ENCODE data around the gene SLC15A5. TPM values are rescaled to one million over a fixed set of nuclear protein-coding genes. Genes with fewer than 3 reads are reported as not detected.

Gene SLC15A5
- total RNA-seq, 1 donor from 2014 or later = not detected

DNA sequence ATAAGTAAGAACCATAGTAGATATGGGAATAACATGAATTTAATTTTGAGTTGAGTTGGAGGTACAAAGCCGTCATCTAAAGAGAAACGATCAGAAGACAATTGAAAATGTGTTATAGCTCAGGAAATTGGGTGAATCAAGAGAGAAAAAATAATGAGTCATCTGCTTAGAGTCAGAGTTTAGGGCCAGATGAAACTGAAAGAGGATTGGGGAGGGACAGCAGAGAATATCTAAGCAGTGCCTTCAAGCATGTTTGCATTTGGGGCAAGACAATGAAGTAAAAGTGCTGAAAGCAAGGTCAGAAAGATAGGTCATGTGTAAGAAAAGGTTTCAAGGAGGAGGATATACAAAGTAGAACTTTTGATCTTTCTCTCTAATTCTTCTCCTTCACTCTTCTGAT lies 49.4 kb downstream of the SLC15A5 start:
- DNase-seq (ENCODE audit: low read depth) = peak; percentile 23
- Histone ChIP-seq H3K27me3 (ENCODE audit: control insufficient read depth, insufficient read depth, low read length) (no peaks in the 10 kb centered on the region), H3K36me3 (ENCODE audit: control insufficient read depth, insufficient read depth, low read length) (no peaks in the 10 kb centered on the region), H3K4me3 (ENCODE audit: low read depth, low read length) (no peak overlapping the region)
- TF ChIP-seq CTCF (IDR thresholded peaks at IDR 0.05; ENCODE audit: insufficient read depth, low read length, severe bottlenecking) = no peak
- FAIRE-seq = no peak

DNA sequence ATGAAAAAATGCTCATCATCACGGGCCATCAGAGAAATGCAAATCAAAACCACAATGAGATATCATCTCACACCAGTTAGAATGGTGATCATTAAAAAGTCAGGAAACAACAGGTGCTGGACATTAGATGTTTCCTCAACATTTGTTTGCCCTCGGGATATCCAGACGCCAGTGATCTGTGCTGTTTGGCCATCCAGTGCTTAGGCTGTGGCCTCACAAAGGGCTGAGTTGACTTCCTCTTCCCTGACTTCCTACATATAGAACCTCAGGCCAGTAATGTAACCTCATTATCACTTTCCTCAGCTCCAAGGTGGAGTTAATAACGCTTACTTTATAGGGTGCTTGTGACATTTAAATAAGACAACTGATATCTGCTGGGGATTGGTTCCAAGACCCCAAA lies 51.8 kb downstream of the SLC15A5 start:
- DNase-seq (ENCODE audit: low read depth) (no peak), FAIRE-seq (no peak)
- no peaks in the 10 kb centered on the region for H3K36me3 ChIP-seq (ENCODE audit: control insufficient read depth, insufficient read depth, low read length)
- no peak overlapping the region for H3K4me3 ChIP-seq (ENCODE audit: low read depth, low read length)
- TF ChIP-seq CTCF (IDR thresholded peaks at IDR 0.05; ENCODE audit: insufficient read depth, low read length, severe bottlenecking) = no peak
- no peaks in the 10 kb centered on the region for H3K27me3 ChIP-seq (ENCODE audit: control insufficient read depth, insufficient read depth, low read length)

GRCh38 chr12:16224196-16224595 lies 53.3 kb downstream of the SLC15A5 start:
- no peak for TF ChIP-seq CTCF (IDR thresholded peaks at IDR 0.05; ENCODE audit: insufficient read depth, low read length, severe bottlenecking)
- FAIRE-seq = no peak
- DNase-seq (ENCODE audit: low read depth) = no peak
- Histone ChIP-seq H3K27me3 (ENCODE audit: control insufficient read depth, insufficient read depth, low read length) (no peaks in the 10 kb centered on the region), H3K36me3 (ENCODE audit: control insufficient read depth, insufficient read depth, low read length) (no peaks in the 10 kb centered on the region), H3K4me3 (ENCODE audit: low read depth, low read length) (no peak overlapping the region)

GRCh38 chr12:16221776-16222175 lies 55.7 kb downstream of the SLC15A5 start:
- no peak overlapping the region for H3K4me3 ChIP-seq (ENCODE audit: low read depth, low read length)
- TF ChIP-seq CTCF (IDR thresholded peaks at IDR 0.05; ENCODE audit: insufficient read depth, low read length, severe bottlenecking) = no peak
- H3K36me3 ChIP-seq (ENCODE audit: control insufficient read depth, insufficient read depth, low read length) = no peaks in the 10 kb centered on the region
- no peak for DNase-seq (ENCODE audit: low read depth)
- no peaks in the 10 kb centered on the region for H3K27me3 ChIP-seq (ENCODE audit: control insufficient read depth, insufficient read depth, low read length)
- FAIRE-seq = no peak

DNA sequence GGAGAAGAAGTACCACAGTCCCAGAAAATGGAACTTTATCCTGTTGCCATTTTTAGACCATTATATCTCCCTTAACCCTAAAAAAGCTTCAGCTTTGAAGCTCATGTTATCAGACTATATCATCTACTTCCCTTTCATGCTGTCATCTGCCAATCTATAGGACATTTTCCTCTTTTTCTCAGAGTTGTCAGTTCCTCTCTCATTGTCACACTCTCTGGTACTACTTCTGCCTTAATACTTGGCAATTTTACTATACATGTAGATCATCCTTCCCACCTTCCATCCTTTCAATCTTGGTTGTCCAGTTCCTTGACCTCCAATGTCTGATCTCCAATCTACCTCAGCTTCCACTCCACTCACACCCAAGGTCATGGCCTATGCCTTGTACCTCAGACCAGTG lies 57.4 kb downstream of the SLC15A5 start:
- FAIRE-seq (no peak), DNase-seq (ENCODE audit: low read depth) (no peak)
- Histone ChIP-seq H3K27me3 (ENCODE audit: control insufficient read depth, insufficient read depth, low read length) (no peaks in the 10 kb centered on the region), H3K36me3 (ENCODE audit: control insufficient read depth, insufficient read depth, low read length) (no peaks in the 10 kb centered on the region), H3K4me3 (ENCODE audit: low read depth, low read length) (no peak overlapping the region)
- TF ChIP-seq CTCF (IDR thresholded peaks at IDR 0.05; ENCODE audit: insufficient read depth, low read length, severe bottlenecking) = no peak

DNA sequence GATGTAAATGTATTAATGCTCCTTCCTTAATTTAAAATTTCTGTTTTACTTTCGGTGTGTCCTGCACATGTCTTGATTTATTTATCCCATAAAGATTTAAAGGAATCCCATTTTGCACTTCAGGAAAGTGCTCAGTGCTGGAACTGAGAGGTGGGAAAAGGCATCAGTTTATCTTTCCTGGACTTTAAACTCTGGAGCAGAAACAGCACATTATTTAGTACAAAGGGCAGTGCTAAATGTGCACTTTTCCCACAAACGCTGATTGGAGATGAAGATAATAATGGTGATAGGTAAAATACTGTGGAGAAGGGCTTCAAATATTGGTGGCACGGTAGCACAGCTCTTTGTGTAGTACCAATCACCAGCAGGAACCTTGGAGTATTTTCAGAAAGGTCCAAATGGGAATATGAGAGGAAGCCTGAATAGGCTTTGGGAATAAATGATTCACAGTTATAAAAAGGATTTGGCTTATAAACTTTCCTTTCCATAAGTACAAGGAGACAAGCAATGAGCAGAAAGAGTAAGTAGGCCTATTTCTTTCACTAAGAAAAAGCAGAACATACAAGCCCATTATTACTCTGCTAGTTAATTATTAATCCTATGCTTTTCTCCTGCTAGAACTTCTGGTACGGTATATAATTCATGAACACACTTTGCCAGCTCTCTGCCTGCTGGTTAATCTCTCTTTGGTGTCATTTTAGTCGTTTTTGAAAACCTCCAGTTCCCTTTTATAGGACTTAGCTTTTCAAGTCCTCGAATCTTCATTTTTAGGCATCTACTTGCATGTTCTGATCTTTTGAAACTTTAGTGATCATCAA lies 58.3 kb downstream of the SLC15A5 start:
- Histone ChIP-seq H3K27me3 (ENCODE audit: control insufficient read depth, insufficient read depth, low read length) (no peaks in the 10 kb centered on the region), H3K4me3 (ENCODE audit: low read depth, low read length) (no peak overlapping the region), H3K36me3 (ENCODE audit: control insufficient read depth, insufficient read depth, low read length) (no peaks in the 10 kb centered on the region)
- DNase-seq (ENCODE audit: low read depth) = no peak
- TF ChIP-seq CTCF (IDR thresholded peaks at IDR 0.05; ENCODE audit: insufficient read depth, low read length, severe bottlenecking) = no peak
- FAIRE-seq = no peak

All from bronchial epithelial cell (primary cell).